Psoas muscle (tissue), 8 donors: ENCODE measurements around the gene MBNL2. TPM values are rescaled to one million over a fixed set of nuclear protein-coding genes. Genes with fewer than 3 reads are reported as not detected.
A peak's percentile ranks its signal among the peaks of the same experiment; 100 is the strongest.

Source experiments
- ATAC-seq, 4 donors: fragments of 200-7000 bp; cut with Tn5 transposase; one replicate each; pipeline ENCODE4 v1.9.1; 2020; ENCODE audit warnings: moderate library complexity in 3 of 4, mild to moderate bottlenecking in 2 of 4
- DNase-seq, 2 donors: peaks; one replicate each; pipeline ENCODE4 v3.0.0-alpha.2; 2020
- H3K27ac ChIP-seq: fragments of 200-600 bp; one replicate; pipeline ENCODE4 v1.8.0; 2022
- H3K27me3 ChIP-seq, 3 donors: fragments of 200-600 bp in 1 of 3; one replicate each; pipeline versions ENCODE4 v1.6.1 to v1.8.0; 2013 to 2022; ENCODE audit warnings: low read length in 2 of 3, mild to moderate bottlenecking in 2 of 3, moderate library complexity in 1 of 3; ENCODE audit not compliant: insufficient read depth in 3 of 3
- H3K36me3 ChIP-seq, 2 donors: fragments of 200-600 bp in 1 of 2; one replicate each; pipeline versions ENCODE4 v1.6.1 to v1.8.0; 2013 to 2022; ENCODE audit warnings: low read depth in 1 of 2, mild to moderate bottlenecking in 1 of 2, moderate library complexity in 1 of 2; ENCODE audit not compliant: insufficient read depth in 1 of 2
- H3K4me1 ChIP-seq: fragments of 200-600 bp; one replicate; pipeline ENCODE4 v1.8.0; 2022
- H3K4me3 ChIP-seq: fragments of 200-600 bp; one replicate; pipeline ENCODE4 v1.8.0; 2022; ENCODE audit warnings: mild to moderate bottlenecking
- H3K9me3 ChIP-seq: fragments of 200-600 bp; one replicate; pipeline ENCODE4 v1.8.0; 2022
- WGBS, 3 donors: extraction: QIAGEN DNeasy Blood & Tissue Kit; methylation state at CpG; one replicate each; pipeline versions ENCODE4 v1.1.6 to v1.1.7; 2013; 5-methylcytosine and 5-hydroxymethylcytosine counted together
- intact Hi-C, 2 donors: fragments of 100-400 bp; cut with DNase I; formaldehyde crosslinking; loops; one replicate each; pipeline versions ENCODE4 v1.11.0 to v1.14.2; 2022
- polyA plus RNA-seq, 3 donors: library from polyadenylated mRNA; stranded (reverse); fragments of 200-250 nt; gene quantifications; one replicate each; pipeline ENCODE4 v1.2.3, GENCODE V29; 2013
- total RNA-seq, 4 donors: library from RNA; stranded (reverse); fragmentation: NEBNext Ultra II Directional in 2 of 4; extraction: Animal tissue kit (Norgen Biotek cat#: 25700) in 2 of 4; gene quantifications; one replicate each; pipeline versions ENCODE4 v1.2.1 to v1.2.4, GENCODE V29; 2021 to 2023
- TF ChIP-seq, protein P1 (sequence below): fragments of 200-600 bp; IDR thresholded peaks from one replicate; pipeline ENCODE4 v1.8.0; 2022; ENCODE audit warnings: antibody characterized with exemption
- donor health status: healthy with polysubstance abuse.
- donor health status: DM: no; HTN: no; CAD: no; lungs with moderate emphysema.
- donor health status: Bipolar disorder and iron deficiency.
- donor health status: healthy.
- donor health status: DM: yes; HTN: yes; CAD: no.
- donor health status: DM: no; HTN: no; CAD: no.
- donor health status: DM: no; HTN: no; CAD: no.
- donor health status: DM: yes; HTN: yes; CAD: no.

MBNL2 gene
- total and polyA plus RNA-seq, 7 donors, result 13.3 to 93.1 (median 61.9) TPM

DNA sequence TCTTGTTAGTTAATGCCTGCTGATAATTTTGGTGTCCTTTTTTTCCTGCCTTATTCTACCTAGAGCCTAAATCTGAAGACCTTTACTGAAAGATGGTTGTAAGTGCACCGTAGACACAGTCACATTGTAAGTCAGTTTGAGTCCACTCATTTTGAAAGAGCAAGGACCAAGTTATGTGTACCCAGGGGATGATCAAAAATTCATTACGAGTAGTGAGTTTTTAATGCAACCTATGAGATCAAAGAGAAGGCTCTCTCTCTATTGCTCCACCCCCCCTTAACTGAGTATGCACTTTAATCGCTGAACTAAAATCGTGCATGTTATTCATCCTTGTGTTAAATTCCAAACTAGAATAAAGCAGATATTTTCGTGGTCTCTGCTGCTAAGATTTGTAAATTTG lies 213.7 kb downstream of the MBNL2 start:
- H3K4me1 ChIP-seq, result peaks cover 30% of the 10 kb centered on the region
- 9 to 19% (median 9%) methylated on average over 5 of the region's 5 CpGs for WGBS, 3 donors
- TF ChIP-seq, protein P1, sequence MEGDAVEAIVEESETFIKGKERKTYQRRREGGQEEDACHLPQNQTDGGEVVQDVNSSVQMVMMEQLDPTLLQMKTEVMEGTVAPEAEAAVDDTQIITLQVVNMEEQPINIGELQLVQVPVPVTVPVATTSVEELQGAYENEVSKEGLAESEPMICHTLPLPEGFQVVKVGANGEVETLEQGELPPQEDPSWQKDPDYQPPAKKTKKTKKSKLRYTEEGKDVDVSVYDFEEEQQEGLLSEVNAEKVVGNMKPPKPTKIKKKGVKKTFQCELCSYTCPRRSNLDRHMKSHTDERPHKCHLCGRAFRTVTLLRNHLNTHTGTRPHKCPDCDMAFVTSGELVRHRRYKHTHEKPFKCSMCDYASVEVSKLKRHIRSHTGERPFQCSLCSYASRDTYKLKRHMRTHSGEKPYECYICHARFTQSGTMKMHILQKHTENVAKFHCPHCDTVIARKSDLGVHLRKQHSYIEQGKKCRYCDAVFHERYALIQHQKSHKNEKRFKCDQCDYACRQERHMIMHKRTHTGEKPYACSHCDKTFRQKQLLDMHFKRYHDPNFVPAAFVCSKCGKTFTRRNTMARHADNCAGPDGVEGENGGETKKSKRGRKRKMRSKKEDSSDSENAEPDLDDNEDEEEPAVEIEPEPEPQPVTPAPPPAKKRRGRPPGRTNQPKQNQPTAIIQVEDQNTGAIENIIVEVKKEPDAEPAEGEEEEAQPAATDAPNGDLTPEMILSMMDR, result no peak

DNA sequence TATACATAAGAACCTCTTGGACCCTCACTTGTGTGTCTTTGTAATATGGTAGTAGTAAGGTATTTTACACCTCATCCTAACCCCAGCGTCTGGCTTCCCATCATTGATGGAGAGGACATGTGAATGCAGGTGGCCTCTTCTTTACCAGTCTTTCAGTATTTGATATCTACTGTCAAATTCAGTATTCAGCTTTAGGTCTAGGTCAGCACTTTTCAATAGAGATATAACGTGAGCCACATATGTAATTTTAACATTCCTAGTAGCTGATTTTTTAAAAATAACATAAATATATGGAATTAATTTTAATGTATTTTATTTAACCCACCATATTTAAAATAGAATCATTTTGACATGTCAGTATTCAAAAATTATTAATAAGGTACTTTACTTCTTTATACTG lies 214.7 kb downstream of the MBNL2 start:
- TF ChIP-seq, protein P1, result no peak
- DNase-seq (no peak), ATAC-seq (no peak)
- Histone ChIP-seq H3K27me3 (no peaks in the 10 kb centered on the region), H3K4me3 (peak overlapping the region; percentile 84), H3K27ac (no peak overlapping the region), H3K9me3 (no peaks in the 10 kb centered on the region), H3K4me1 (peaks cover 25% of the 10 kb centered on the region), H3K36me3 (peaks cover 0 to 20% of the 10 kb centered on the region in 2 donors)
- WGBS, 3 donors, result 77 to 84% (median 82%) methylated on average over 2 of the region's 2 CpGs
- intact Hi-C loops, result loop anchor here in 1 of 2 donors (10.0 kb wide), 2 partner anchors 188 to 212 kb away; partner anchors contain the start of gene MBNL2

More for the DNA sequence above, 213.7 kb downstream of the MBNL2 start:
- intact Hi-C loops, result loop anchor here in 1 of 2 donors (10.0 kb wide), 2 partner anchors 189 to 211 kb away; partner anchors contain the start of gene MBNL2
- no peaks in the 10 kb centered on the region for H3K27me3 ChIP-seq
- H3K9me3 ChIP-seq, result no peaks in the 10 kb centered on the region
- peak overlapping the region; percentile 84 for H3K4me3 ChIP-seq
- DNase-seq (no peak), ATAC-seq (no peak)
- no peak overlapping the region for H3K27ac ChIP-seq
- peaks cover 0 to 20% of the 10 kb centered on the region in 2 donors for H3K36me3 ChIP-seq

DNA sequence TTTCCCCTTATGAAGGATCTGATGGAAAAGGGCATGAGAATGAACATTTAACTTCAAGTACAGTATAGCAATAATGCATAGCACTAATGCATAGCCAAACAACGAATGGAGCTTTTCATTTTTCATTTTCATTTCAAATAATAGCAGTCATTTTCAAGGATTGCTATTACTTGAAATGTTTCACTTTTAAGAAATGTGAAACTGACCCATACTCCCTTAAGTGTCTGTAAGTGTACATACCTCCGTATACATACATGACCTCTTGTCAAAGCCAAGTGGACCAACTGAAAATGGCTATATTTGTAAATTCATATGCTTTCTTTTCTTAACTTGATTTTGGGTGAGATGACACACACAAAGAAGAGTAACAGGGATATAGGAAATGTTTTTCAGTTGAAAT lies 215.6 kb downstream of the MBNL2 start:
- TF ChIP-seq, protein P1, result no peak
- intact Hi-C loops, result loop anchor here in 1 of 2 donors (10.0 kb wide), 2 partner anchors 187 to 213 kb away; partner anchors contain the start of gene MBNL2
- H3K4me3 ChIP-seq, result no peak overlapping the region
- DNase-seq (no peak), ATAC-seq (no peak)
- H3K27me3 ChIP-seq, result no peaks in the 10 kb centered on the region
- H3K27ac ChIP-seq, result no peak overlapping the region
- H3K9me3 ChIP-seq, result no peaks in the 10 kb centered on the region
- 62 to 76% (median 71%) methylated on average over 2 of the region's 2 CpGs for WGBS, 3 donors
- peaks cover 19% of the 10 kb centered on the region for H3K4me1 ChIP-seq
- peaks cover 0 to 23% of the 10 kb centered on the region in 2 donors for H3K36me3 ChIP-seq

DNA sequence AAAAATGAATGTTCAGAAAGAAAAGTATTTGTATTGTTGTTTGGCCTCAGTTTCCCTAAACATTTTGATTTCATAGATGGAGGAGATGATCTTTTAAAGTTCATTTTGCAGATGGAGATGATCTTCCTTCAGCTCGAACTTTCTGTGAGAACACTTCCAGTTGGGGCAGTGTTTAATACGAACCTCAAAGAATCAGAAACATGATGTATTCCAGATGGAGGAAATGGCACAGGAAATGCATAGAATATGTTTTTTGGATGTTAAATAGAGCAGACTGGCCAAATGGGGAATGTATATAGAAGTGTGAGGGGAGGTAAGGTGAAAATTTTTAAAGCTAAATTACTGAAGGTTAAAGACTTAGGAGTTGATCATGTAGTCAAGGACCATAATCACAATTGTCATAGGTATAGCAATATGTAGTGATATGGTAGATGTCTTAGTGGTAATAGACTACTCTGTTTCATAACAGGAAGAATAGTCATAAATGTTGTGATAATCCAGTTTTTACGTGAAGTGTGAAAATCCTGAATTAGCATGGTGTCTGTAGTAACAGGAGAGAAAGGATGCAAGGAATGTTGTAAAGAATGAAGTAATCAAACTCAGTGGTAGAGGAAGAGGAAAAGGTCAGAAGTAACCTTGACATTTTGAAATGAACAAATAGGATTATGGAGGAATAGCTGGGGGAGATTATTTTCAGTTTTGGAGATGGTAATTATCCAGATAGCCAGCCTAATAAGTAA lies 216.9 kb downstream of the MBNL2 start:
- ATAC-seq, result no peak
- Histone ChIP-seq H3K4me3 (no peak overlapping the region), H3K36me3 (peaks cover 0 to 23% of the 10 kb centered on the region in 2 donors), H3K27ac (no peak overlapping the region), H3K4me1 (peaks cover 19% of the 10 kb centered on the region), H3K27me3 (no peaks in the 10 kb centered on the region), H3K9me3 (no peaks in the 10 kb centered on the region)
- TF ChIP-seq, protein P1, result no peak
- 68 to 78% (median 71%) methylated on average over 3 of the region's 3 CpGs for WGBS, 3 donors
- DNase-seq, result no peak
- intact Hi-C loops, result loop anchor here in 1 of 2 donors (10.0 kb wide), 2 partner anchors 186 to 214 kb away; partner anchors contain the start of gene MBNL2
